Mesothelial cell of epicardium (in vitro differentiated cells): ENCODE data around the gene SRC. TPM values are rescaled to one million over a fixed set of nuclear protein-coding genes. Genes with fewer than 3 reads are reported as not detected.

Experiments
- DNase-seq, 2 experiments: peaks; one replicate each; pipeline ENCODE4 v3.0.0; 2021; ENCODE audit warnings: low spot score in 2 of 2; ENCODE audit not compliant: unreplicated experiment in 2 of 2
- H3K27ac Mint-ChIP-seq: 2 replicates; pipeline ENCODE4 v1.8.0; 2021; ENCODE audit warnings: mixed read lengths
- H3K27me3 Mint-ChIP-seq: 2 replicates; pipeline ENCODE4 v1.8.0; 2021; ENCODE audit warnings: low read depth, mixed read lengths
- H3K36me3 Mint-ChIP-seq: 2 replicates; pipeline ENCODE4 v1.8.0; 2021; ENCODE audit warnings: mixed read lengths
- H3K4me1 Mint-ChIP-seq: 2 replicates; pipeline ENCODE4 v1.8.0; 2021; ENCODE audit warnings: mixed read lengths
- H3K4me3 Mint-ChIP-seq: 2 replicates; pipeline ENCODE4 v1.8.0; 2021; ENCODE audit warnings: mild to moderate bottlenecking, moderate library complexity, mixed read lengths
- H3K9me3 Mint-ChIP-seq: 2 replicates; pipeline ENCODE4 v1.8.0; 2021; ENCODE audit warnings: mixed read lengths
- CTCF ChIP-seq: fragments of 200-600 bp; sonication (generic); IDR thresholded peaks from one replicate; pipeline ENCODE4 v1.5.0; 2021; ENCODE audit warnings: antibody characterized with exemption; ENCODE audit not compliant: unreplicated experiment
- total RNA-seq: library from RNA; stranded (reverse); gene quantifications from 3 replicates; pipeline ENCODE4 v1.2.1, GENCODE V29; 2021

The SRC gene
- total RNA-seq, 1 donor from 2014 or later: 85.2 TPM

- Mint-ChIP-seq H3K27me3 (no peaks in the 10 kb centered on the region), H3K27ac (peak overlapping the region; percentile 54), H3K4me3 (no peak overlapping the region), H3K36me3 (peaks cover 9% of the 10 kb centered on the region), H3K4me1 (no peaks in the 10 kb centered on the region), H3K9me3 (no peaks in the 10 kb centered on the region)
- TF ChIP-seq CTCF: no peak
- DNase-seq: no peak
These were observed 26.5 kb downstream of the SRC start for GRCh38 chr20:37372441-37372840.

GRCh38 chr20:37373020-37373598 lies 27.2 kb downstream of the SRC start:
- no peak overlapping the region for H3K4me3 Mint-ChIP-seq
- peak overlapping the region; percentile 34 for H3K27ac Mint-ChIP-seq
- no peak for TF ChIP-seq CTCF
- H3K4me1 Mint-ChIP-seq: no peaks in the 10 kb centered on the region
- no peaks in the 10 kb centered on the region for H3K27me3 Mint-ChIP-seq
- H3K9me3 Mint-ChIP-seq: no peaks in the 10 kb centered on the region
- DNase-seq: no peak
- H3K36me3 Mint-ChIP-seq: peaks cover 8% of the 10 kb centered on the region

GRCh38 chr20:37375227-37375626 lies 29.3 kb downstream of the SRC start:
- Mint-ChIP-seq H3K9me3 (no peaks in the 10 kb centered on the region), H3K36me3 (no peaks in the 10 kb centered on the region), H3K27me3 (no peaks in the 10 kb centered on the region), H3K4me1 (peaks cover 5% of the 10 kb centered on the region), H3K27ac (no peak overlapping the region), H3K4me3 (no peak overlapping the region)
- no peak for DNase-seq
- no peak for TF ChIP-seq CTCF

GRCh38 chr20:37376324-37376723 lies 30.4 kb downstream of the SRC start:
- DNase-seq: no peak
- Mint-ChIP-seq H3K27me3 (no peaks in the 10 kb centered on the region), H3K4me3 (no peak overlapping the region), H3K4me1 (peaks cover 5% of the 10 kb centered on the region), H3K9me3 (no peaks in the 10 kb centered on the region), H3K36me3 (no peaks in the 10 kb centered on the region), H3K27ac (no peak overlapping the region)
- TF ChIP-seq CTCF: no peak

GRCh38 chr20:37376791-37377190 lies 30.9 kb downstream of the SRC start:
- Mint-ChIP-seq H3K27me3 (no peaks in the 10 kb centered on the region), H3K36me3 (no peaks in the 10 kb centered on the region), H3K27ac (no peak overlapping the region), H3K9me3 (no peaks in the 10 kb centered on the region), H3K4me3 (no peak overlapping the region), H3K4me1 (peaks cover 5% of the 10 kb centered on the region)
- no peak for DNase-seq
- TF ChIP-seq CTCF: no peak
